HG03175 (cell line): ENCODE results near the gene DNAJC4.

ENCODE experiments used
- ATAC-seq: cut with Tn5 transposase; IDR thresholded peaks from one replicate; pipeline ENCODE4 v1.9.1; 2021; ENCODE audit warnings: mild to moderate bottlenecking, moderate library complexity; ENCODE audit not compliant: unreplicated experiment

DNAJC4 gene

DNA sequence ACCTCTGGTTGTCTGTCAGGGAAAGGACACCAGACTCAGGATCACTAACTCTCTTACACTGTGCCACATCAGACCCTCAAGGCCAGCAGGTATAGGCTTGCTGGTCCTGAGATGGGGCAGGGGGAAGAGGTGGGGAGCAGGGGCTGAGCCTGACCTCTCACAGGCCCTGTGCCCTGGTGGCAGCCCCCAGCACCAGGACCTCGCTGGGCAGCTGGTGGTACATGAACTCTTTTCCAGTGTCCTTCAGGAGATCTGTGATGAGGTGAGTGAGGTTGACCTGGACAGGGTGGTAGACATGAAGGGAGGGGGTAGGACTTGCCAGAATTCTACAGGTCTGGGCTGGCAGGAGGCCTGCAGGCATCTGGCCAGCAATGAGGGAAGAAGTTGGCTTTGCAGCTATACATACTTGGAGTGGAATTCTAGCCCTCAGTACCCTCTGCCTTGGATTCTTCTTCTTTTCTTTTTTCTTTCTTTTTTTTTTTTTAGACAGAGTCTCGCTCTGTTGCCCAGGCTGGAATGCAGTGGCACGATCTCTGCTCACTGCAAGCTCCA, 2.9 kb upstream of the DNAJC4 start:
- ATAC-seq: no peak

DNA sequence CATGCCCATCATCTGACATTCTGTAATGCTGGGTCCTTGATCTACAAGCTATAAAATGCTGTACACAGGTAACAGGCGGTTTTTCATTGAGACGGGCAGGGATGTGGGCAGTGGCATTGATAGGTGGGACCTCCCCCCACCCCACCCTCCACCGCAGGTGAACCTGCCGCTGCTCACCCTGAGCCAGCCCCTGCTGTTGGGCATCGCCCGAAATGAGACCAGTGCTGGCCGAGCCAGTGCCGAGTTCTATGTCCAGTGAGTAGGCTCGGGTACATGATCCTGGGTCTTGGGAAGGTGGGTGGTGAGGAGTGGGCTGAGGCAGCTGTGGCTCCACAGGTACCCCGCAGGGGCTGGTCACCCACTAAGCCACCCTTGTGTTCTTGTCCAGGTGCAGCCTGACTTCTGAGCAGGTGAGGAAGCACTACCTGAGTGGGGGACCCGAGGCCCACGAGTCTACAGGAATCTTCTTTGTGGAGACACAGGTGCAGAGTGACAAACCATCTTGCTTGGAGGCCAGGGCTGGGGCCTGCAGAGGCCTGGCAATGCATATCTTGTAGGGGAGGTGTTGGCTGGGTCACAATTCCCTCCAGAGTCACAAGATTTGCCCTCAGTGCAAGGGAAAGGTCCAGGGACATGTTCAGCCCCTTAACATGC, 1.1 kb upstream of the DNAJC4 start:
- ATAC-seq: no peak

DNA sequence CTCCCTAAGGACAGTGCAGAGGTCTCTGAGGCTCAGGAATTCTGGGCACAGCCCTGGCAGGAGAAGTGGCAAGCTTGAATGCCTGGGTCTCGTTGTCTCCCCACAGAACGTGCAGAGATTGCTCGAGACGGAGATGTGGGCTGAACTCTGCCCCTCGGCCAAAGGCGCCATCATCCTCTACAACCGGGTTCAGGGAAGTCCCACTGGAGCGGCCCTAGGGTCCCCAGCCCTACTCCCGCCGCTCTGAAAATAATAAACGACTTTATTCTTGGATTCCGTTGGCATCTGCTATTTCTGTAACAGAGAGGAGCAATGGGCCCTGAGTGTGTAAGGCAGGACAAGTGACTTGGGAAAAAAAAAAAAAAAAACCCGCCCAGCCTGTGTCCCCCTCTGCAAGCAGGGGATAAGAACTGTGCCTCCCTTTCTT, 591 bp upstream of the DNAJC4 start:
- ATAC-seq: no peak

DNA sequence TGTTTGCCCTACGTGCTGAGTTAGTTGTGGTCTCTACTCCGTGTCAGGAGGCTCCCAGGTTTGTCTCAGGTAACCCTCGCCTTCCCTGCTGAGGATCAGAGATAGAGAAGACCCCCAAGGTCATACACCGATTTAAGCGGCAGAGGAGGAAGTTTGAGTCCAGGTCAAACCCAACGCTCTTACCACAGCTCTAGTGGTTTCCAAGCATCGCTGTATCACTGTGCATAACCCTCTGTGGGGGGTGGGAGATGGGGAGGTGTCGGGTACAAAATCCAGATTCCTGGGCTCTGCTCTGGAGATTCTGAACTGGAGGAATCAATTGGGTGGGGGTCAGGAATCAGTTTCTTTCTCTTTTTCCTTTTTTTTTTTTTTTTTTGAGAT, 627 bp downstream of the DNAJC4 start:
- no peak for ATAC-seq

- no peak for ATAC-seq
Measured at GRCh38 chr11:64231546-64231945, 1.2 kb downstream of the DNAJC4 start.

DNA sequence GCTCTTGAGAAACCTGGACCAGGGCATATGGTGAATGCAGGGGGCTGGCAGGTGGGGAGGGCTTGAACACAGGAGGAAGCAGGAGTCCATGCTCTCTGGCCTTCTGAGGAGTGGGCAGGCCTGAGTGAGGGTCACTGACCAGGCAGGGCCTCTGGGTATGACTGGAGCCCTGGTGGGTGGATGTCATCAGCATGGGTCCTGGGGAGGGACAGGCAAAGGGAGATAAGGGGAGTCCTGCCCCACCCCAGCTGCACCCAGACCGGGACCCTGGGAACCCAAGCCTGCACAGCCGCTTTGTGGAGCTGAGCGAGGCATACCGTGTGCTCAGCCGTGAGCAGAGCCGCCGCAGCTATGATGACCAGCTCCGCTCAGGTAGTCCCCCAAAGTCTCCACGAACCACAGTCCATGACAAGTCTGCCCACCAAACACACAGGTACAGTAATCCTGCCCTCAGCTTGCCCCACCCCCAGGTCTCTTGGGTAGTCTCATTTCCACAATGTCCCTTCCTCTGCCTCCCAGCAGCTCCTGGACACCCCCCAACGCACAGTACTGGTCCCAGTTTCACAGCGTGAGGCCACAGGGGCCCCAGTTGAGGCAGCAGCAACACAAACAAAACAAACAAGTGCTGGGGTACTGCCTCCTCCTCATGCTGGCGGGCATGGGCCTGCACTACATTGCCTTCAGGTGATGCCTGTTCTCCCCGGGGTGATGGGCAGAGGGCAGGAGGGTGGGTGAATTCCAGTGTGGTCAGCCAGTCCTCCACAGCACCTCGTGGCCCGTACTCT, 2.0 kb downstream of the DNAJC4 start:
- ATAC-seq: no peak

GRCh38 chr11:64232967-64233315, 2.6 kb downstream of the DNAJC4 start:
- no peak for ATAC-seq

DNA sequence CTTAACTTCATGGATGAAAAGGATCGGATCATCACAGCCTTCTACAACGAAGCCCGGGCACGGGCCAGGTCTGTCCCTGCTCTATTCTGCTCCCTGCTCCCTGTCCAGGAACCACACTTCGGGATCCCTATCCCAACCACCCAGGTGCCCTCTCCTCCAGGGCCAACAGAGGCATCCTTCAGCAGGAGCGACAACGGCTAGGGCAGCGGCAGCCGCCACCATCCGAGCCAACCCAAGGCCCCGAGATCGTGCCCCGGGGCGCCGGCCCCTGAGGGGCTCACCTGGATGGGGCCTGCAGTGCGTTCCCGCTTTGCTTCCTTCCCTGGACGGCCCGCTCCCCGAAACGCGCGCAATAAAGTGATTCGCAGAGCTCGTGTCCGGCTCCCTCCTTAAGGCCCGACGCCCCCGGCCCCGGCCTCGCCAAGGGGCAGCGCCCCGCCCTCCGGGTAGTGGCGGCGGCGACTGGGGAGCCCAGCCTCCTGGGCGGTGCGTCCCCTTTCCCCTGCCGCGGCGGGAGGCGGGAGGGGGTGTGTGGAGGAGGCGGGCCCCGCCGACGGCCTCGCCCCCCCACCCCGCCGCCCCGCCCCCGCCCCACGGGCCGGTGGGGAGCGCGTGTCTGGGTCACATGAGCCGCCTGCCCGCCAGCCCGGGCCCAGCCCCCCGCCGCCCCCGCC, 3.7 kb downstream of the DNAJC4 start, which contains the start of gene VEGFB:
TSS of gene VEGFB (plus strand) at position 672 of the 674 bp plus-strand sequence. CDS start 250 bp downstream, outside the sequence.
- peak; percentile 31 for ATAC-seq

GRCh38 chr11:64234647-64235379, 4.5 kb downstream of the DNAJC4 start:
- ATAC-seq: peak; percentile 26

DNA sequence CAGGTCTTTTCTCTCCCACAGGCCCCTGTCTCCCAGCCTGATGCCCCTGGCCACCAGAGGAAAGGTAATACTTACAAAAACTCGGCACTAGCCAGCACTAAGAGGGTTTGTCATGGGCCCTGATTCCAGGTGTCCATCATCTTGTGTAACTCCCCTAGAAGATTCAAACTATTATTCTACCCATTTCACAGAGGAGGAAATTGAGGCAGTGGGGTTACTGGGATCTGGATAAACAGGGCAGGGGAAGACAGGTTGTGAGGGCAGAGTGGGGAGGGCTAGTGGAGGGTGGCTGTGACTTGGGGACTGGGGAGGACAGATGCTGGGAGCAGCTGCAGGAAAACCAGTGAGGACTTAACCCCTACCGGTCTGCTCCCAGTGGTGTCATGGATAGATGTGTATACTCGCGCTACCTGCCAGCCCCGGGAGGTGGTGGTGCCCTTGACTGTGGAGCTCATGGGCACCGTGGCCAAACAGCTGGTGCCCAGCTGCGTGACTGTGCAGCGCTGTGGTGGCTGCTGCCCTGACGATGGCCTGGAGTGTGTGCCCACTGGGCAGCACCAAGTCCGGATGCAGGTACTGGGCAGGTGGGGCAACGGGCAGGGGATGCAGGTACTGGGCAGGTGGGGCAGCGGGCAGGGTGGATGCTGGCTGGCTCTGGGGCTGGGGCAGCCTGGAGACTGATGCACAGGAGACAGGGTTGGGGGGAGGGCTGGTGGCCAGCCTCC, 5.3 kb downstream of the DNAJC4 start:
- ATAC-seq: no peak

- no peak for ATAC-seq
Measured at GRCh38 chr11:64237484-64237951, 7.2 kb downstream of the DNAJC4 start.

- ATAC-seq: no peak
Measured at GRCh38 chr11:64238076-64238475, 7.7 kb downstream of the DNAJC4 start.

DNA sequence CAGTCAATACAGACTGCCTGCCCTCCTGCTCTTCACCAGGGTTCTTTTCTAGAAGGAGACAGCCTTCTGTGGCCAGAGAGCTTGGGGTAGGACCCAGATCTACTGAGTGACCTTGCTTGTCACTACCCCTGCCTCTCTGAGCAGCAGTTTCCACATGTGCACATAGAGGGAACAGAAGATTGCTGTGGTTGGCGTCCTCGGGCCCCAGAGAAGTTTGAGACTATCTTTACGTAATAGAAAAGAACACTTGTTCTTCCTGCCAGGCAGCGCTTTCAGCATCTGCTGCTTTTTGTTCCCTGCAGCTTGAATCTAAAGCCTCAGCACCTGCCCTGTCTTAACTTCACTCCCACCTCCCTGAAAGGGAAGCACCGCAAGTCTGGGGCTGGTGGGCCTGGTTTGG, 8.7 kb downstream of the DNAJC4 start:
- ATAC-seq: no peak

DNA sequence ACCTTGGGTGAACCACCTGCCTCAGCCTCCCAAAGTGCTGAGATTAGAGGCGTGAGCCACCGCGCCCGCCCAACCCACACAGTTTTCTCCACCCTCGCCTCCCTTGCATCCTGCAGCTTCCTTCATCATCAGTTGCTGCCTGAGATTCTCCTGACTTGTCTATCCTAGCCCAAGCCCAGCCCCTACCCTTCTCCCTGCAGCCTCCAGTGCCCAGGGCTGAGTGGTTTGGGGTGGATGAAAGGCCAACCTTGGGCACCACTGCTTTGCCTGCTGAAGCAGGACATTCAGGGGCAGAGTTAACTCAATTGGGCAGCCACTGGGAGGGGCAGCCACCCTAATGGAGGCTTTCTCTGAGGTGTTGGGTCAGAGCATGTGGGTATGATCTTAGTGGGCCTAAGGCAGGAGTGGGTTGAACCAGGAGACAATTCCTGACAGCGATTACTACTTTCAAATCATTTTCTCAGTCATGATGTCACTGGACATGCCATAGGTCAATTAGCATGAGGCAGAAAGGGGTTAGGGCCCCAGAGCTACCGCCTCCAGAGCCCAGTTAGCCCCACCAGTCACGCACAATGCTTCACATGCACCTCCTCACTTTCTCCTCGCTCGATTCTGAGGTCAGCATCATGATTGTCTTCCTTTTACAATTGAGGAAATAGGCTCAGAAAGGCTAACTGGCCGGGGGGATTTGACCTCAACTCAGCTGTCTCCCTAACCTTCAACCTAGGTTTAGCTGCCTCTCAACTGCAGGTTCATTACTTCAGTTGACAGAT, 9.5 kb downstream of the DNAJC4 start:
- peak; percentile 21 for ATAC-seq

DNA sequence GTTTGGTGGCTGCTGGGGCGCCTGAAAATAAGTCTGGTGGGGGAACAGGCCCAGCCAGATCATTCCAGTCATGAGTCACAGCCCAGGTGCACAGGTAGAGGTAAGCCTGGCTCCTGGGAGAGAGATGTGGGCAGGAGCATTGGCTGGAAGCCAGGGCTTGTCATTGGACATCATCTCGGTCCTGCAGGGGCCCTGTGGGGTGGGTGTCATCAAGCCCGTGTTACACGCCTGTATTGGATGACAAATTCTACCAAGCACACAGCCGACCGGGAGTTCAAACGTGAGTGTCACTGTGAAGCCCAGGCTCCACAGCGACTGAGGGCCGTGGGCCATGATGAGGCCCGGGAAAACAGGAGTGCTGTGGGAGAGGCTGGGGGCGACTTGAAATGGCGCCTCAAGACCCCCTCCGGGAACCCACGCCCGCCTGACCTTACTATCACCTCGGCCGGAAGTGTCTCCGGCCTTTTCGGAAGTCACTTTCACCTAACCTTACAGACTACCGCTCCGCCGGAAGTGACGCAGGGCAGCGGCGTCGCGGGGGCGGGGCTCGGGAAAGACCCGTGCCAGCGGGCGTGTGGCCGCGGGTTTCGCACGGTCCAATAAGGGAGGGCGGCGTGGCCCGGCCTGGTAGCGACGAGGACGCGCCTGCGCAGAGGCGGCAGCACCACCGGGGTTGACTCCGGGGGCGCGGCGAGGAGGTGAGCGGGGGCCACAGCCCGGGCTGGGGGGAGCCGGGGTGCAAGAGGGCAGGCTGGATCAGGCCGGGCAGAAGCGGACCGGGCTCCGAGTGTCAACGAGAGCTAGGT, 10.3 kb downstream of the DNAJC4 start, which contains the start of gene FKBP2:
TSS of gene FKBP2 (plus strand) at position 661 of the 806 bp plus-strand sequence. CDS start 1,293 bp downstream, outside the sequence.
- peak; percentile 46 for ATAC-seq

DNA sequence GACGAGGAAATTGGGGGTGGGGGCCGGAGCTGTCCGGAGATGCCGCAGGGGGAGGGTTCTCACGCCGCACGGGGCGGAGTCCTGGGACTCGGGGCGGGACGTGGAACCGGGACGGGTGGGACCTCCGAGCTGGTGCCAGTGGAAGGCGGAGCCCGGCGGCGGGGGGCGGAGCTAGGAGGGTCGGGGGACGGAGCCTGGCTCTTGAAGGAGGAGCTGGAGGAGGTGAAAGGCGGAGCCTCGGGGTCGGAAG, 10.8 kb downstream of the DNAJC4 start:
- ATAC-seq: peak; percentile 65

DNA sequence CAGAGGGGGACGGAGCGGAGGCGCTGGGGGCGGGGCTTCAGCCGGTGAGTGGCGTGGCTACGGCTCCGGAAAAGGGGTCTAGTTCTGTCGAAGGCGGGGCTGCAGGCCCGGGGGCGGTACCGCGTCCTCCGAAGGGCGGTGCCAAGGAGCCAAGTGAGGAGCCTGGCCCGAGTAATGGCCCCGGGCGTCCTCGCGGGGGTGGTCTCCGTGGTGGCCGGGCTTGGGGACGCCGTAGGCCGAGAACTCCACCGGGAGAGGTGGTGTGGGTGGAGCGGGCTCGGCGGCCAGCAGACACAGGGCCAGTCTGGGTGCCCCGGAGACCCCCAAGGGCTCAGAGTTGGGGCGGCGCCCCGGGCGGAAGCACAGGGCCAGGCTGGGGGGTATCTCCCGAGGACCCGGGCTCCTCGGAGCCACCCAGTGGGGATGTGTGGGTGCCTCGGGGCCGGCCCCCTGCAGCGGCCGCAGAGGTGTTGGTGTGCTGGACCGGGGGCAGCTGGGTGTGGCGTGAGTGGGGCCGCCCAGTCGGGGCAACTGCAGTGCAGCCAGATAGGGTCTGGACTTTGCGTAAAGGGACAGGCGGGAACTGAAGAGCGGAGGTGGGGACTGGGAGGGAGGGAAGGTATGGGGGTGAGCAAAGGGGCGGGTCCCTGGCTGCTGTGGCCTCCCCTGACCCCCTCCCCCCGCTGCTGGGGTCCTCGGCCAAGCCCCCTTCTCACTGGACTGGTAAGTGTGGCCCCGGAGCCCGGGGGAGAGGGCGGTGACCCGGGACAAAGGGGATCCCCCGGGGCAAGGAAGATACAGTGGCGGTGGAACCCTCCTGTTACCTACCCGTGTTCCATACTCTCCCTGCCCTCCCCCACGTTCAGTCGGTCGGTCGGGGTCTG, 11.4 kb downstream of the DNAJC4 start:
- peak; percentile 4 for ATAC-seq
